ENCODE results near the gene BBS12.
"Not testable (repeated sequence)": the region's sequence is repeated elsewhere in the genome, so short reads cannot be mapped to it uniquely, and the experiment has no call there.

BBS12 gene

DNA sequence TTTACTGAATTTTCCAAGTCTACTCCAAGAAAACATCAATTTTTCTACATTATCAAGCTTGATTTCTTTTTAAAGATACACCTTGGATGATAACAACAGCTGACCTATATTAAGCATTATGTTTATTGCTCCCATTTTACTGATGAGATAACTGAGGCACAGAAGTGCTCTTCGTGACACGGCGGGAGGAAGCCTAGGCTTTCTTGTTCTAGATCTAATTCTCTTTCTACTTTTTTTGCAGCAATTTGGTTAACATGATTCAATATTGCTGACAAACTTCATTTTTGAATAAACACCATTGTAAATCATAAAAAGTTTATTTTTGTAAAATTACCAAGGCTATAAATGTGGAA, 33.8 kb downstream of the BBS12 start:
- DNase-seq: no peak

DNA sequence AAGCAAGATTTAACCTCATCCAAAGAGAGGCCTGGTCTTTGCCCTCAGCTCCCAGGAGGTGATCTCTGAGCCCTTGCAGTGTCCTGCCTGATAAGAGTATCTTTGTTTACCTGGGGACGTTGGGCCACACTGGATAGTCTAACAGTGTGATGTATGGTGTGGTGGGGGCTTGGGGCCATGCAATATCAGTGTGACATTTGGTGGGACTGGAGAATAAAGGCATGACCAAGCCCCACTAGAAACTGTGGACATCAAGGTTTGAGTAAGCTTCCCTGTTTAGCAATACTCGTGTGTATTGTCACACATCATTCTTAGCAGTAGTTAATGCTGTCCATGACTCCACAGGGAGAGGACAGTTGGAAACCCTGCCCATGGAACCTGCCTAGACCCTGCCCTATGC, 34.4 kb downstream of the BBS12 start:
- DNase-seq: no peak

DNA sequence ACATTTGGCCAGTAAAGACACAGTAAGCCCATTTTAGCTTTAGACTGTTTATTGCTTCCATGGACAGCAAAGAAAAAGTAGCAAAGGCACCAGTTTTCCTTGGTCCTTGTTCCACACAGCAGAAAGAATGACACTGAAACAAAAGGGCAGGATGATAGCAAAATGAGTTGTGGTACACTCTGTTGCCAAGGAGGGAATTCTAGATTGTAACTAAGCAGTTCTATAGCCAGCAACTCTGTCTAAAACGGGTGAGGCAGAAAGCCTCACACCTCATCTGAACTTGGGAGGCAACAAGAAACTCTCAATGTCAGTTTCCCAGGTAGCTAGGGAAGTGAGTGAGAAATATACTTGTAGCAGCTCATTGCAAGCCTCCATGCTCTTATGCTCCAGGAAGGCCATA, 39.2 kb downstream of the BBS12 start:
- DNase-seq: no peak

DNA sequence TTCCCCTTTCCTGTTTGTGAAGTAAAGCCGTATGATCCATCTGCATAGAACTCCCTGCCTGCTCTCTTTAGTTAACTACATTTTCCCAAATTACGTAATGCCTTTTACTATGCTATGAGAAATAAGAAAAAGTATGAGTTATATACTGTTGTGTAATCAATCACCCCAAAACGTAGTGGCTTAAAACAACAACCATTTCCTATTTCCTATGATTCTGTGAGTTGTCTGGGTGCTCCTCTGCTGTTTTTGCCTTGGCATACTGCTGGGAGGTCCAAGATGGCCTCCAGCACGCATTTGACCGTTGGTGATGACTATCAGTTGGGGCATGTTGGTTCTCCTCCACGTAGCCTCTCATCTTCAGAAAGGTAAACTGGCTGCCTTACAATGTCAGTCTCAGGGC, 39.8 kb downstream of the BBS12 start:
- DNase-seq: no peak

DNA sequence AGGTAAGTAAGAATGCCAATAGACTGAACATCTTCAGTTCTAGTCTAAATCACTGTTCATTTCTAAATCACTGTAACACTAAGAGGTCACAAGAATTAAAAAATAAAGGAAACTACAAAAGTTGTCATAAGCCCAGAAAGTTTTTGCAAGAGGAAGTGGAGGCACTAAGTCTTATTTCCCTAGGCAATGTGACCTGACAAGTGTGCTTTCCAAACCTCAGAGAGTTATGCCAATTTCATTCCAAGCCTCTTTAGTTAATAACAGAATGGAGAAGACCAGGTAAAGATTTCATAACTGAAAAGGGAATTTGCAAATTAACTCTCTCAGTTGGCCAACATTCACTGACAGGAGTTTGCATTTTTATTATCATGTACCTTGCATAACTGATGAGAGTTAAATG, 40.5 kb downstream of the BBS12 start:
- DNase-seq: no peak

DNA sequence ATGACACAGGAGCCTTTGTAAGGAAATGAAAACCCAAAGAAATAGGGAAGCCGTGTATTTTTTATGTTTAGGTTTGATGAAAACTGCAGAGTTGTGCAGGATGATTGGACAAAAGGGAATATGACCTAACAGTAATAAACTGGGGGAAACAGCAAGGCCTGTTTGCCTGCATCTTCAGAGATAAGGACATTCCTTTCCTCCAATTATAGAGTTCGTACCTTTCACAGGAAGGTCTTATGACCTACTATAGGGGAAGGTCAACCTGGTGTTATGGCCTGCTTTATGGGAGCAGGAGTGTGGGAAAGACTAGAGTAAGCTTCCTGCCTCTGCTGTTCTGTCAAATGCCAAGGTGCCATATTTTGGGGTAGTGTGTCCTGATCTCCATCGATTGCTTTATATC, 42.5 kb downstream of the BBS12 start:
- DNase-seq: no peak

DNA sequence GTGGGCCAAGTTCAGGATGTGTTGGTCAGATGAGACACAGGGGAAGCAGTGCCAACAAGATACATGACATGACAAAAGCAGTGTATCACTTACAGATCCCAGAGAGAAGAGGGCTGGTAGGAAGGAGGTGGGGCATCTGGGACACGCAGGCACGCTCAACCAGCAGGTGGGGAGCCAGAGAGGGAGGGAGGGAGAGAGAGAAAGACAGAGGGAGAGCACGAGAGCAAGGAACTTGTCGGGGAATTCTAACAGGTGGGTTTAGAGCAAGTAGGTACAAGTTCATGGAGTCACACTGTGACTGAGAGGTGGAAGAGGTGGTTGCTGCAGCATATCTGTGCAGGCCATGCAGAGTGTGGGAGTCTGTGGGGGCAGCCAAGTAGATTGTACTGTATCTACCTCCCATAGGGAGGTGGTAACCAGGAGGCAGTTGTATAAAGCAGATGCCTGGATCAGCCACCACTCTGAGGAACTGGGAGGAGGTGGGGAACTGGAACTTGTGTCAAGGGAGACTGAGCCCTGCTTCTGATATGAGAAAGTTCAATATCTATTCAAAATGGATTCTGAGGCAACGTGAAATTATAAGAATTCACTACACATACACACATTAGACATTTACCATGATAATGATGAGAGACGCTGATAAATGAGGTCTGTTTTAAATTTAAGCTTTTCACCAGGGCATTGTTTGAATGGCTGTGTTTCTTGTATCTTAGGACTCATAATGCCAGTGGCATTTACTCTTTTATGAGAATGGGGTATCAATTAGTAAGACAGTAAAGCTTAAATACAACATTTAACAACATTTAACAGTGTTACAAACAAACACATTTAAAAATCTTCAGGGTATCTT, 43.7 kb downstream of the BBS12 start:
- no peak for DNase-seq

DNA sequence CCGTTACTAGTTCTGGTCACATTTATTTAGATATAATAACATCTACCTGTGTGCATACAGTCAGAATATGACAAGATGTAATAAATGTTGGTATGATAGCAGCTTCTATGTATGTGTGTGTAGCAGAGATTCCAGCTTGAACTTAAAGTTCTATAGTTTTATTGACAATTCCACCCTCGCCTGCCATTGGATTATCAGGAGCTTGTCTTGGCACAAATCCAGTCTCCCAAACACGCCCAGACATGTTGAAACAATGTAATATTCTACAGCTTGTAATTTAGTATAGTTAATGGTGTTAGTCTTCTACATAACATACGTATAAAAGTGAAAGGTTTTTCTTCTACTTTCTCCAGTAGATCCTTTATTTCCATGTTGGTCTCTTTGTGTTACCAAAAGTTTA, 44.4 kb downstream of the BBS12 start:
- DNase-seq: no peak

DNA sequence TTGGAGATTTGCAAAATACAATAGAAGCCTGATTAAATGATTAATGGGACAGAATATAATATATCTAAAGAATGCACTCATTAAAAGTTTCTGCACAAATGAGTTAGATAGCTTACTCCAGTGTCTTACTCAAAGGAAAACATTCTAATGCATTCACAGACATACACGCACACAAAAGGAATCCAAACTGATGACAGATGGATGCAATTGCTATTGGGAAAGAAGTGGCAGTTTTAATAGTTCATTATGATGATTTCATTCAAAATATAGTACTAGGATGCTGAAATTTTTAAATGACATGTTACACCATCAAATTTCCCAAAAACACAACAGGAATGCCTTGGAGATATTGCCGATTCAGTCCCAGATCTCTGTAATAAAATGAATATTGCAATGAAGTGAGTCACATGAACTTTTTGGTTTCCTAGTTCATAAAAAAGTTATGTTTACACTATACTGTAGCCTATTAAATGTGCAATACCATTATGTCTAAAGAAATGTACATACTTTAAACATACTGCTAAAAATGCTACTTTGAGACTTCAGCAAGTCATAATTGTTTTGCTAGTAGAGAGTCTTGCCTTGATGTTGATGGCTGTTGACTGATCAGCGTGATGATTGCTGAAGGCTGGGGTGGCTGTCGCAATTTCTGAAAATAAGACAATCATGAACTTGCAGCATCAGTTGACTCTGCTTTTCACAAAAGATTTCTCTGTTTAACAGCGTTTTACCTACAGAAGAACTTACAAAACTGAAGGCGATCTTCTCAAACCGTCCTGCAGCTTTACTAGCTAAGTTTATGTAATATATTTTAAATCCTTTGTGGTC, 45.6 kb downstream of the BBS12 start:
- DNase-seq: peak; percentile 60

DNA sequence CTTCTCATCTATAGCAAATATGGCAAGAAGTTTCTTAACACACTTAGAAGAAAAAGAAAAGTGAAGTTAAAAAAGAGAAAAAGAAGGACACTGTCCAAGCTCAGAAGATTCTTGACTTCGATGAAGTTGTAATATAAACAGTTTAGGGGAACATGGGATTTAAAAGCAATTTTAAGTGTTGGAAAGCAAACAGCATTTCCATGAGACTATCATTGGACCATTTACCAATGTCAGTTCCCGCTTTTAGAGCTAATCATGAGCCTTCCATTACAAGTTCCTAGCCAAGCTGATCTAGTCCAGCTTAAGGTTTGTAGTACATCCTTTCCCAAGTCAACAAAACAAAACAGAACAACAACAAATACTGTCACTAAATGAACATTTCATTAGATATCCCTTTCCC, 49.0 kb downstream of the BBS12 start:
- no peak for DNase-seq

DNA sequence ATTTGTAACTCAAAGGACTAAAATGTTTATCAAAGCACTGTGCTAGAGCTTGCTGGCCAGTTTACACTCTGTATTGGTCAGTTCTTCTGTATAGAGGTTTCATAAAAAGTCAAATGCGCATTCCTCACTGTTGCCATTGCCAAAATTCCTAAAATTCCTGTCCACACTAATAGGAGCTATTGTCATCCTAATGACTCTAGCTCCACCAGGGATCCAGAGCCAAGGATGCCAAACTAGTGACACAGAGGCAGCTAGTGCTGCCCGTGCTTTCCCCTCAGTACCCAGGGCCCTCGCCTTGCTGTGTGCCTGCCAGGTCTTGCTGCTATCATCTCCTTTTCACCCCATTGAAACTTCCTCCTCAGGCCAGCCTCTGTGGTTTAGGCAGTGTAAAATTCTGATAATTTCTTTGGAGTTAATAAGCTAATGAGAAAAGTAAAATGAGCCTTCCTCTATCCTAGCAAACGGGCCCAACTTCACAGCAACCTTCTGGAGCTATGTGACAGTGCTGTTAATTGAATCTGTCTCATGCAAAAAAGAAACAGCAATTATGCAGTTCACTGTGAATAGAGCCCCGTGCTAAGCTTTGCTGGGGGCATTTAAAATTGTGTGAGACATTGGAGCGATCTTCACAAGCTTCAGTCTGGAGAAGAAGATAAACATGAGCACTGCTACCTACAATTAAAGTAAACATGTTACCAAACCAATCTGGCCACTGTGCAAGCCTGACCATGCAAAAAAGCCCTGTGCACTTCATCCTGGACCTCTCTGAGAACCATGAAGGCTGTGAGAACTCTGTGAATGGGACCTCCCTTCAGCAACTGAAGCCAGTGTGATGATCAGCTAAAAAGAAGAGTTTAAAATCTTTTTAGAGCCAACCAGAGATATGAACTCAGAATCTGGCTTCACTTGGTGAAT, 51.1 kb downstream of the BBS12 start:
- DNase-seq: peak; percentile 64

DNA sequence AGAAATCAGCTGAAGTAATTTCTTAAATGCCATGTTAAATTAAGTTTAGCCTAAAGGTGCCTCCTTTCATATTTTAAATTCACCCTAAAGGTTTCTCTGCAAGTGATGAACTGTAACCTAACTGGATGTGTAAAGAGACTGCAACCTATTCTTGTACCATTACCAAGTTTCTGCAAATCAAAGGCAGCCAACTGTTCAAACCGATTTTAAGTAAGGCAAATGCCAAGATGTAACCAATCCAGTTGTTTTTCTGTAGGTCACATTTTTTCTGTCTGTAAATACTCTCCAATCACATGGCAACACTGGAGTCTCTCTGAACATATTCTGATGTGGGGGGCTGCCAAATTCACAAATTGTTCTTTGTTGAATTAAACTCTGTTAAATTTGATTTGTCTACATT, 51.8 kb downstream of the BBS12 start:
- DNase-seq: no peak

DNA sequence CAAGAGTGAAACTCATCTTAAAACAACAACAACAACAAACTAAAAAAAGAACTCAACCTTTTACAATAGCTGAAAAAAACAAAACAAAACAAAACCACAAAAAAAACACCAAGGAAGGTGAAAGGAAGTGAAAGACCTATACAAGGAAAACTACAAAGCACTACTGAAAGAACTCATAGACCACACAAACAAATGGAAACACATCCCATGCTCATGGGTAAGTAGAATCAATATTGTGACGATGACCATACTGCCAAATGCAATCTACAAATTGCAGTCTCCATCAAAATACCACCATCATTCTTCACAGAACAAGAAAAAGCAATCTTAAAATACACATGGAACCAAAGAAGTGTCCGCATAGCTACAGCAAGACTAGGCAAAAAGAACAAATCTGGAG, 52.6 kb downstream of the BBS12 start:
- no peak for DNase-seq

DNA sequence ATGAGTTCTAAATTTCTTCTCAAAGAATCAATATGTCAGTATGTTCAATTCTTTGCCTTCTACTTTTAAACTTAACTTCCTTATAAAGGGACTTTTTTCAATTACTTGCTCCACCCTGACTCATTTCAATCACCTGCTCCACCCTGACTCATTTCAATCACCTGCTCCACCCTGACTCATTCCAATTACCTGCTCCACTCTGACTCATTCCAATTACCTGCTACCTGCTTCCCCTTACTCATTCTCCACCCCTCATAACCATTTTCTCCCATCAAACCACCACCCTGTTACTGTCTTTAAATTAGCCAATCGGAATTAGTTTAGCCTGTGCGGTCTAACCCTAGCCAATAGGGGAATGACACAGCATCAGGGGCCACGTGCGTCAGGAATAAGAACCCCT, 53.8 kb downstream of the BBS12 start:
- DNase-seq: not testable (repeated sequence)

DNA sequence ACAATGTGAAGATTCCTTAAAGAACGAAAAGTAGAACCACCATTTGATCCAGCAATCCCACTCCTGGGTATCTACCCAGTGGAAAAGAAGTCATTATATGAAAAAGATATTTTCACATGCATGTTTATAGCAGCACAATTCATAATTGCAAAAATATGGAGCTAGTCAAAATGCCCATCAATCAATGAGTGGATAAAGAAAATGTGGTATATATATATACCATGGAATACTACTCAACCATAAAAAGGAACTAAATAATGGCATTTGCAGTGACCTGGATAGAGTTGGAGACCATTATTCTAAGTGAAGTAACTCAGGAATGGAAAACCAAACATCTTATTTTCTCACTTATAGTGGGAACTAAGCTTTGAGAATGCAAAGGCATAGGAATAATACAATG, 54.4 kb downstream of the BBS12 start:
- DNase-seq: not testable (repeated sequence)

DNA sequence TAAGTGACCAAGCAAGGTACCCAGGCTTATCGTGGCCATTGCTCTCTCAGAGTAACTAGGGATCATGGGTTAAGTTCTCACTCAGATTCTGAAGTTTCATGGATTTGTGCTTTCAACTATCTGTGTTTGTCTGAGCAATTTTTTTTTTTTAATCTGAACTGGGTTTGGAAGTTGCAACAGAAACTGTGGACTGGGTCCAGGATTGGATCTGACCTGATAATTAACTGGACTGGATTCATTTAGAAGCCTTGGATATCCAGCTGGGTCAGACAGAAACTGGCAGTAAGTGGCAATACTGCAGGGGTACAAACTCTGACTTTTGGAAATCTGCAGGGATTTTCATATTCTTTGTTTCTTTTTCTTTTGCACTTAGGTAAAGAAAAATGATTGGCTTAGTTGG, 55.4 kb downstream of the BBS12 start:
- DNase-seq: no peak

DNA sequence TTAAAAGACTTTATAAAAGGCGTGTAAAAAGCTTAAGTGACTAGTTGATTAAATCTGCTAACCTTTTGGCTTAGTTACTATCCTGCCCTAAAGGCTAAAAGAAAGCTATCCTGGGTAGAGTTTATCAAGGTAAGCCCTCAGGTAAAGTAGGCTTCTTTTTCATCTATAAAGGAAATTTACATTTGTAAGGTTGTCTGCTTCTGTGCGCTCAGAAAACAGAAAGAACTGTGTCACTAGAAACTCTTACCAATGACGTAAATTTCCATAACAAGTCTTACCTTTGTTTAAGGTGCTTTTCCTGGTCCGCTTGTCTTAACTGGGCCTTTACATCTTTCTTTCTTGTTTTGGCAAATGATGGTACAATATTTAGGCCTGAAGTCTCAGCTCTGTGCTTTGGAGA, 56.4 kb downstream of the BBS12 start:
- DNase-seq: no peak

DNA sequence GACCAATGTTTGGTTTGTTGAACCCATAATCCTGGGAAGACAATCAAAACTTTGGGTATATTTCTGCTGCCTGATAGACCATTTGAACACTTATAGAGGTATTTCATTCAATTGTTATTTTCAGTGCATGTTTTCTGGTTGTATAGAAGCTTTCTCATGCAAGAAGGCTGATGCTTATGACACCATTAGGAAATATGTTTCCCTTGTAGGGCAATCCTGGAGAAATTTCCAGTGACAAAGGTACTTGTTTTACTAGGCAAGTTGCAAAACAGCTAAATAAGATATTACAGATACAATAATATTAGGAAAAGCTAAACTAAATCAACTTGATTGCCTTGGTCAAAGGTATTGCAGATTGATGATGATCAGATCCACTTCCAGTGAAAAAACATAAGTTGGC, 61.3 kb downstream of the BBS12 start:
- DNase-seq: no peak
